T-helper 1 cell treated with Interleukin-12 subunit alpha and Interleukin-12 subunit beta and Interleukin-4 antibody, amounts not matched to agents 30 μg/mL and 1 μg/mL, for 36 hours (primary cell): ENCODE measurements around the gene PLBD1.

Experiments
- H3K27ac Mint-ChIP-seq: one replicate; pipeline ENCODE4 v1.8.0; 2021; ENCODE audit warnings: mild to moderate bottlenecking, mixed read lengths
- H3K27me3 Mint-ChIP-seq: one replicate; pipeline ENCODE4 v1.8.0; 2021; ENCODE audit warnings: low read depth, mixed read lengths
- H3K36me3 Mint-ChIP-seq: one replicate; pipeline ENCODE4 v1.8.0; 2021; ENCODE audit warnings: low read depth, mixed read lengths
- H3K4me1 Mint-ChIP-seq: one replicate; pipeline ENCODE4 v1.8.0; 2021; ENCODE audit warnings: low read depth, mixed read lengths
- H3K4me3 Mint-ChIP-seq: one replicate; pipeline ENCODE4 v1.8.0; 2021; ENCODE audit warnings: mild to moderate bottlenecking, moderate library complexity, mixed read lengths
- H3K9me3 Mint-ChIP-seq: one replicate; pipeline ENCODE4 v1.8.0; 2021; ENCODE audit warnings: mixed read lengths

The PLBD1 gene, protein sequence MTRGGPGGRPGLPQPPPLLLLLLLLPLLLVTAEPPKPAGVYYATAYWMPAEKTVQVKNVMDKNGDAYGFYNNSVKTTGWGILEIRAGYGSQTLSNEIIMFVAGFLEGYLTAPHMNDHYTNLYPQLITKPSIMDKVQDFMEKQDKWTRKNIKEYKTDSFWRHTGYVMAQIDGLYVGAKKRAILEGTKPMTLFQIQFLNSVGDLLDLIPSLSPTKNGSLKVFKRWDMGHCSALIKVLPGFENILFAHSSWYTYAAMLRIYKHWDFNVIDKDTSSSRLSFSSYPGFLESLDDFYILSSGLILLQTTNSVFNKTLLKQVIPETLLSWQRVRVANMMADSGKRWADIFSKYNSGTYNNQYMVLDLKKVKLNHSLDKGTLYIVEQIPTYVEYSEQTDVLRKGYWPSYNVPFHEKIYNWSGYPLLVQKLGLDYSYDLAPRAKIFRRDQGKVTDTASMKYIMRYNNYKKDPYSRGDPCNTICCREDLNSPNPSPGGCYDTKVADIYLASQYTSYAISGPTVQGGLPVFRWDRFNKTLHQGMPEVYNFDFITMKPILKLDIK

DNA sequence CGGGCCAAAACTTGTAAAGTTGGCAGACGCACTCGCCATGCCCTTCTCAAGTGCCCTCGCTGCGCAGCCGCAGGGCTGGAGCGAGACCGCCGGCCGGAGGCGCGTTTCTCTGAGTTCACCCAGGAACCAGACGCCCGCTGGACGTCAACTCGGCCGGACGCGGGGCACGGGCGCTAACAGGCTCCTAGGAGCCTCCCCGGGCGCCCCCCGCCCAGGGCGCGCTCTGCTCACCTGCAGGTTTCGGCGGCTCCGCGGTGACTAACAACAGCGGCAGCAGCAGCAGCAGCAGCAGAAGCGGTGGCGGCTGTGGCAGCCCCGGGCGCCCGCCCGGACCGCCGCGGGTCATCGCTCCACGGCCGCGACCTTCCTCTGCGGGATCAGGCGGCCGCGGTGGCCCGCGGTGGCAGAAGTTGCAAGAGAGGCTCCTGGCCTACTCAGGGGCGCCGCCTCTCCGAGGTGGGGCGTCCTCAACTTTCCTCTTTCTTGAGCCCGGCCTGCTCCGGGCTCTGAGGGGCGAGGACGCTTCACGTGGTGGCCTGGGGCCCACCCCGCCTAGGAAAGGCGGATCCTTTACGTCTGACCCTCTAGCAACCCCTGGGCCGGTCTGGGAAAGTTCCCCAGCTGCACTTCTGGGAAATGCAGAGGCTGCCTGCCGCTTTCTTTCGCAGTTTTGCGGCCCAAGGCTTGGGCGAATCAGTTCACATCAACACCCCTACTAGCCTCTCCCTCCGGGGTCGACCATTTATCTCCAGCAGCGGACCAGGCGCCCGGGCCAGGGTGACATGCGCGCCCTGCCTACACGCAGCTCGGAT lies at the start of gene PLBD1:
Gene PLBD1, minus strand, starts transcription at position 533 of the 812 bp plus-strand sequence. Its CDS starts 187 bp downstream, at position 346.
- Mint-ChIP-seq H3K9me3 (no peaks in the 10 kb centered on the region), H3K27ac (peak within 1 kb of the TSS; percentile 15), H3K4me1 (no peaks in the 10 kb centered on the region), H3K4me3 (peak within 1 kb of the TSS; percentile 14), H3K36me3 (no peaks in the 10 kb centered on the region), H3K27me3 (peaks cover 33% of the 10 kb centered on the region)

- Mint-ChIP-seq H3K27ac (no peak overlapping the region), H3K4me3 (no peak overlapping the region), H3K27me3 (no peaks in the 10 kb centered on the region), H3K4me1 (peaks cover 2% of the 10 kb centered on the region), H3K36me3 (no peaks in the 10 kb centered on the region), H3K9me3 (peaks cover 11% of the 10 kb centered on the region)
Measured at GRCh38 chr12:14614704-14615121, 47.0 kb upstream of the PLBD1 start.

- no peak overlapping the region for H3K4me3 Mint-ChIP-seq
- H3K36me3 Mint-ChIP-seq: no peaks in the 10 kb centered on the region
- no peaks in the 10 kb centered on the region for H3K27me3 Mint-ChIP-seq
- no peak overlapping the region for H3K27ac Mint-ChIP-seq
- peaks cover 2% of the 10 kb centered on the region for H3K4me1 Mint-ChIP-seq
- peaks cover 18% of the 10 kb centered on the region for H3K9me3 Mint-ChIP-seq
Measured at GRCh38 chr12:14613718-14614117, 46.0 kb upstream of the PLBD1 start.

DNA sequence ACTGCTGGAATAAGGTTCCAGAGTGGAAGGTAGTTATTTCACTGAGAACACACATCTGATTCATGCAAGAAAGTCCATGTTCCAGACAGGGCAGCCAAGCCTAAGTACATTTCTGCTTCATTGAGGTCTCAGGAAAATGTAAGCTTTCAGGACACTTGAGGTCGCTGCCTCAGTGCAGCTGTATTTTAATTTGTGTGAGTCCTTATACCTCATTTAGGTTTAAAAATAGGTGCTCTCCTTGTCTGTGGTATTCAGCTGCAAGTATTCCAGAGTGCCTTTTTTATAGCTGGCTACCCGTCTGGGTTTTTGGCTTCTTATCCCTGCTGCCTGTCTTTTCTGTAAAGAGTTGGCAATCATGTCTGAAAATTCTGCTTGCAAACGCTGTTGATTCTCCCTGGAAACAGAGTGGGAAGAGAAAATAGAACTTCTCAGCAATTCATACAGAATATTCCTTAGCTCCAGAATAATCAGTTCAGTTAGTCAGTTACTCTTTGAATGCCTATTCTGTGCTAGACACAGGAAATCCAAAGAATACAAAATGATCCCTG lies 45.3 kb upstream of the PLBD1 start:
- H3K27ac Mint-ChIP-seq: no peak overlapping the region
- no peak overlapping the region for H3K4me3 Mint-ChIP-seq
- H3K4me1 Mint-ChIP-seq: peaks cover 2% of the 10 kb centered on the region
- peaks cover 5% of the 10 kb centered on the region for H3K27me3 Mint-ChIP-seq
- H3K9me3 Mint-ChIP-seq: peaks cover 26% of the 10 kb centered on the region
- H3K36me3 Mint-ChIP-seq: no peaks in the 10 kb centered on the region

- H3K9me3 Mint-ChIP-seq: peaks cover 32% of the 10 kb centered on the region
- H3K27ac Mint-ChIP-seq: no peak overlapping the region
- no peak overlapping the region for H3K4me3 Mint-ChIP-seq
- peaks cover 5% of the 10 kb centered on the region for H3K27me3 Mint-ChIP-seq
- H3K4me1 Mint-ChIP-seq: peaks cover 2% of the 10 kb centered on the region
- H3K36me3 Mint-ChIP-seq: no peaks in the 10 kb centered on the region
Measured at GRCh38 chr12:14612250-14612649, 44.6 kb upstream of the PLBD1 start.

DNA sequence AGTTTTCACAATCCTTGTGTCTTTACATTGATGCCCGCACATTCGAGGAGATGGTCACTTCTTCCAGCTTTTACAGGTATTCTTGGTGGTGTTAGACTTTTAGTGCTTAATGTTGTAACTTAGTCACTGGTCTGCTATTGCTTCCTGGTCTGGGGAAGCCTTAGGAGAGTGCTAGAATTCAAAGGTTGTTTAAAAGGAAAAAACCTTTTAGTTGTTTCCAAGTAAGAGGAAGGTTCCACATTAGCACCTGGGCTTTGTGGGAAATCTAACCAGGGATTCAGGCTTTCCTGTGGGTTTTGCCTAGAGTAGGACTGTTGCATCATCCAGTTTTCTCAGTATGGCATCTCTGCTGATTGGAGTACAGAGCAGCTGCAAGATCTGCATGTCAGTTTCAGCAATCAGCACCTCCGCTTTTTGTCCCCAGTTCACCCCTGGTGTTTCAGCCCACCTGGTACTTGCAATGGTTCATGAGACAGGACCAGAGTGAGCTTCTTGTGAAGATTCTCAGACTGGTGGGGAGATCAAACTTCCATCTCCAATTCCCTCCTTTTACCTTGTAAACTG lies 44.0 kb upstream of the PLBD1 start:
- H3K27me3 Mint-ChIP-seq: peaks cover 5% of the 10 kb centered on the region
- H3K27ac Mint-ChIP-seq: no peak overlapping the region
- H3K36me3 Mint-ChIP-seq: no peaks in the 10 kb centered on the region
- H3K4me1 Mint-ChIP-seq: peaks cover 2% of the 10 kb centered on the region
- H3K9me3 Mint-ChIP-seq: peaks cover 36% of the 10 kb centered on the region
- H3K4me3 Mint-ChIP-seq: no peak overlapping the region

DNA sequence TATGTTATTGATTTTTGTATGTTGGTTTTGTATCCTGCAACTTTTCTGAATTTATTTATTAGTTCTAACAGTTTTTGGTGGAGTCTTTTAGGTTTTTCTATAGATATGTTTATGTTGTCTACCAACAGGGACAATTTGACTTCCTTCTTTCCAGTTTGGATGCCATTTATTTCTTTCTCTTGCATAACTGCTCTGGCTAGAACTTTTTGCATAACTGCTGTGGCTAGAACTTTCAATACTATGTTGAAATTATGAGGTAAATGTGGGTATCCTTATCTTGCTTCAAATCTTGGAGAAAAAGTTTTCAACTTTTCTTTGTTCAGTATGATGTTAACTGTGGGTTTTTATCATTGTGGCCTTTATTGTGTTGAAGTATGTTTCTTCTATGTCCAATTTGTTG lies 39.9 kb upstream of the PLBD1 start:
- Mint-ChIP-seq H3K36me3 (peaks cover 1% of the 10 kb centered on the region), H3K4me1 (no peaks in the 10 kb centered on the region), H3K4me3 (no peak overlapping the region), H3K9me3 (peaks cover 53% of the 10 kb centered on the region), H3K27ac (no peak overlapping the region), H3K27me3 (peaks cover 9% of the 10 kb centered on the region)

DNA sequence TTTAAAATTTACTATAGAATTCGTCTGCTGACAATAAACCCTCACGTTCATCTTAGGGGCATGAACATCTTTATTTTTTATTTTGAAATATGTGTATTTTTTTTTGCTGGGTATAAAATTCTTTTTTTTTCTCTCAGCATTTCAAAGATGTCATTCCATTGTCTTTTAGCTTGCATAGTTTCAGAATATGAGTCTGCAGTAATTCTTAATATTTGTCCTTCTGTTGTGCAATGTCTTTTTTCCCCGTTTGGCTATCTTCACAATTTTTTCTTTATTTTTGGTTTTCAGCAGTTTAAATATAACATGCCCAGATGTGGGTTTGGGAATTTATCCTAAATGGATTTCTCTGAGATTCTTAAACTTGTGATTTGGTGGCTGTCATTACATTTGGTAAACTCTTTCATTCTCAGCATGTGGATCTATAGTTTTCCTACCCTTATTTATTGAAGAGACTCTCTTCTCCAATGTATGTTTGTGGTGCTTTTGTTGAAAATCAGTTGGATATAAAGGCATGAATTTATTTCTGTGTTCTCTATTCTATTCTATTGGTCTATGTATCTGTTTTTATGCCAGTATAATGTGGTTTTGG lies 37.8 kb upstream of the PLBD1 start:
- H3K4me3 Mint-ChIP-seq: no peak overlapping the region
- H3K9me3 Mint-ChIP-seq: peaks cover 47% of the 10 kb centered on the region
- H3K27me3 Mint-ChIP-seq: peaks cover 9% of the 10 kb centered on the region
- no peaks in the 10 kb centered on the region for H3K4me1 Mint-ChIP-seq
- no peak overlapping the region for H3K27ac Mint-ChIP-seq
- H3K36me3 Mint-ChIP-seq: peaks cover 1% of the 10 kb centered on the region

- no peak overlapping the region for H3K4me3 Mint-ChIP-seq
- no peak overlapping the region for H3K27ac Mint-ChIP-seq
- peaks cover 1% of the 10 kb centered on the region for H3K36me3 Mint-ChIP-seq
- no peaks in the 10 kb centered on the region for H3K4me1 Mint-ChIP-seq
- H3K27me3 Mint-ChIP-seq: peaks cover 7% of the 10 kb centered on the region
- peaks cover 19% of the 10 kb centered on the region for H3K9me3 Mint-ChIP-seq
Measured at GRCh38 chr12:14601692-14602478, 34.2 kb upstream of the PLBD1 start.

DNA sequence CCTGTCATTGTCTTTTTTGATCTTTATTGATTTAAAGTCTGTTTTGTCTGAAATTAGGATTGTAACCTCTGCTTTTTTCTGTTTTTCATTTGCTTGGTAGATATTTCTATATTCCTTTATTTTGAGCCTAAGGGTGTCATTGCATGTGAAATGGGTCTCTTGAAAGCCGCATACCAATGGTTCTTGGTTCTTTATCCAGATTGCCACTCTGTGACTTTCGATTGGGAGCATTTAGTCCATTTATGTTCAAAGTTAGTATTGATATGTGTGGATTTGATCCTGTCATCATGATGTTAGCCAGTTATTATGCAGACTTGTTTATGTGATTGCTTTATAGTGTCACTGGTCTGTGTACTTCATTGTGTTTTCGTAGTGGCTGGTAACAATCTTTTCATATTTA lies 29.8 kb upstream of the PLBD1 start:
- H3K4me3 Mint-ChIP-seq: no peak overlapping the region
- H3K9me3 Mint-ChIP-seq: no peaks in the 10 kb centered on the region
- H3K27ac Mint-ChIP-seq: no peak overlapping the region
- peaks cover 7% of the 10 kb centered on the region for H3K27me3 Mint-ChIP-seq
- H3K4me1 Mint-ChIP-seq: no peaks in the 10 kb centered on the region
- no peaks in the 10 kb centered on the region for H3K36me3 Mint-ChIP-seq

DNA sequence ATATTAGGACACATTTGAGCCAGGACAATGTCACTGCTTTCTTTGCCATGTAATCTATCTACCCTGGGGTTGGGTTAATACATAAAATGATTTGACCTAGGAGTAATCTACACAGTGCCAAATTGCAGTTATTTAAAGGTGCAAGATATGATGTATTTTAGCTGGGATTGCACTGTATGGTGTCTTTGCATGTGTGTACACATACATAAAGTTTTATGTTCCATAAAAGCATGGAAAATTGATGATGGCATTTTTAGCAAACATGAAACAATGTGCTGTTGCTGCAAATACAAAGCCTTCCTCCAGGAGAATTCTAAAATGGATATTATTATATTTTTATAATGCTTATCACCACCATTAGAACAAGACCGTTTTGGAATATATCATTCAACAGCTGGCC lies 24.0 kb upstream of the PLBD1 start:
- Mint-ChIP-seq H3K9me3 (no peaks in the 10 kb centered on the region), H3K27ac (no peak overlapping the region), H3K4me3 (no peak overlapping the region), H3K27me3 (peaks cover 5% of the 10 kb centered on the region), H3K4me1 (no peaks in the 10 kb centered on the region), H3K36me3 (no peaks in the 10 kb centered on the region)

GRCh38 chr12:14589169-14590004 lies 21.7 kb upstream of the PLBD1 start:
- Mint-ChIP-seq H3K4me3 (no peak overlapping the region), H3K27ac (no peak overlapping the region), H3K27me3 (peaks cover 5% of the 10 kb centered on the region), H3K9me3 (no peaks in the 10 kb centered on the region), H3K36me3 (no peaks in the 10 kb centered on the region), H3K4me1 (no peaks in the 10 kb centered on the region)

DNA sequence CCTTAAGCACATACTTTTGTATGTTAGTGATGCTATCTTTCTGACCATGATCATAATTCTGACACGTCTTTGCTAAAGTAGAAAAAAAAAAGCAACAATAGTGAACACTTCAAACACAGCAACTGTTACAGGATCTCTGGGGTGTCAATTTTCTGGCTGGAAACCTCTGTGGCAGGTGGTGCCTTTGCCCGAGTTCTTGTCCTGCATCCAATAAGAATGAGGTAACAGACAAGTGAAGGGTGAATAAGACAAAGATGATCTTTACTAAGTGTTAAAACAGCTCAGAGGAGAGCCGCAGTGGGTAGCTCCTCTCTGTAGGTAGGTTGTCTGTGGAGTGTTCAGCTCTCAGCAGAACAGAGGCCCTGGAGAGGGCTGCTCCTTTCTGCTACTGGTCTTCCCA lies 20.9 kb upstream of the PLBD1 start:
- no peak overlapping the region for H3K4me3 Mint-ChIP-seq
- H3K36me3 Mint-ChIP-seq: no peaks in the 10 kb centered on the region
- no peak overlapping the region for H3K27ac Mint-ChIP-seq
- H3K9me3 Mint-ChIP-seq: no peaks in the 10 kb centered on the region
- H3K4me1 Mint-ChIP-seq: no peaks in the 10 kb centered on the region
- H3K27me3 Mint-ChIP-seq: peaks cover 5% of the 10 kb centered on the region
